ENCODE data around the gene HTRA2.

HTRA2 gene

GRCh38 chr2:74572178-74572925 lies 42.6 kb downstream of the HTRA2 start:
- H3K4me1 ChIP-seq (ENCODE audit: control insufficient read depth, insufficient read depth, low read length), result no peaks in the 10 kb centered on the region

GRCh38 chr2:74573747-74574562 lies 44.2 kb downstream of the HTRA2 start:
- Histone ChIP-seq H3K27me3 (ENCODE audit: control insufficient read depth, insufficient read depth, low read length) (no peaks in the 10 kb centered on the region; the same call in 1 of the 2 replicates), H3K36me3 (ENCODE audit: control insufficient read depth, insufficient read depth, low read length) (no peaks in the 10 kb centered on the region), H3K4me1 (ENCODE audit: control insufficient read depth, insufficient read depth, low read length) (peaks cover 4% of the 10 kb centered on the region; the same call in 1 of the 2 replicates), H3K4me3 (ENCODE audit: low read depth, low read length) (no peak overlapping the region), H3K9me3 (ENCODE audit: control insufficient read depth, insufficient read depth, low read depth, low read length) (no peaks in the 10 kb centered on the region), H3K27ac (ENCODE audit: low read depth, low read length) (no peak overlapping the region), H3K9ac (ENCODE audit: low read length) (no peak overlapping the region)

More at GRCh38 chr2:74572178-74572925, 42.6 kb downstream of the HTRA2 start:
- Histone ChIP-seq H3K4me3 (ENCODE audit: low read depth, low read length) (no peak overlapping the region), H3K9me3 (ENCODE audit: control insufficient read depth, insufficient read depth, low read depth, low read length) (no peaks in the 10 kb centered on the region), H3K36me3 (ENCODE audit: control insufficient read depth, insufficient read depth, low read length) (no peaks in the 10 kb centered on the region), H3K27me3 (ENCODE audit: control insufficient read depth, insufficient read depth, low read length) (peaks cover 3% of the 10 kb centered on the region; the same call in 1 of the 2 replicates), H3K27ac (ENCODE audit: low read depth, low read length) (no peak overlapping the region), H3K9ac (ENCODE audit: low read length) (no peak overlapping the region)

- H3K9me3 ChIP-seq (ENCODE audit: control insufficient read depth, insufficient read depth, low read depth, low read length), result no peaks in the 10 kb centered on the region
- H3K9ac ChIP-seq (ENCODE audit: low read length), result no peak overlapping the region
- H3K36me3 ChIP-seq (ENCODE audit: control insufficient read depth, insufficient read depth, low read length), result no peaks in the 10 kb centered on the region
- H3K27me3 ChIP-seq (ENCODE audit: control insufficient read depth, insufficient read depth, low read length), result no peaks in the 10 kb centered on the region; the same call in 1 of the 2 replicates
- H3K4me1 ChIP-seq (ENCODE audit: control insufficient read depth, insufficient read depth, low read length), result peaks cover 4% of the 10 kb centered on the region; the same call in 1 of the 2 replicates
- H3K27ac ChIP-seq (ENCODE audit: low read depth, low read length), result no peak overlapping the region
- H3K4me3 ChIP-seq (ENCODE audit: low read depth, low read length), result no peak overlapping the region
Measured at GRCh38 chr2:74575320-74575719, 45.6 kb downstream of the HTRA2 start.

- Histone ChIP-seq H3K27ac (ENCODE audit: low read depth, low read length) (no peak overlapping the region), H3K4me3 (ENCODE audit: low read depth, low read length) (no peak overlapping the region), H3K9me3 (ENCODE audit: control insufficient read depth, insufficient read depth, low read depth, low read length) (no peaks in the 10 kb centered on the region), H3K4me1 (ENCODE audit: control insufficient read depth, insufficient read depth, low read length) (peaks cover 4% of the 10 kb centered on the region; the same call in 1 of the 2 replicates), H3K9ac (ENCODE audit: low read length) (no peak overlapping the region), H3K27me3 (ENCODE audit: control insufficient read depth, insufficient read depth, low read length) (no peaks in the 10 kb centered on the region; the same call in 1 of the 2 replicates), H3K36me3 (ENCODE audit: control insufficient read depth, insufficient read depth, low read length) (no peaks in the 10 kb centered on the region)
Measured at GRCh38 chr2:74576211-74576862, 46.6 kb downstream of the HTRA2 start.

GRCh38 chr2:74576863-74577229 lies 47.1 kb downstream of the HTRA2 start:
- Histone ChIP-seq H3K4me3 (ENCODE audit: low read depth, low read length) (no peak overlapping the region), H3K9me3 (ENCODE audit: control insufficient read depth, insufficient read depth, low read depth, low read length) (no peaks in the 10 kb centered on the region), H3K27me3 (ENCODE audit: control insufficient read depth, insufficient read depth, low read length) (no peaks in the 10 kb centered on the region; the same call in 1 of the 2 replicates), H3K9ac (ENCODE audit: low read length) (no peak overlapping the region), H3K36me3 (ENCODE audit: control insufficient read depth, insufficient read depth, low read length) (no peaks in the 10 kb centered on the region), H3K4me1 (ENCODE audit: control insufficient read depth, insufficient read depth, low read length) (peaks cover 4% of the 10 kb centered on the region; the same call in 1 of the 2 replicates), H3K27ac (ENCODE audit: low read depth, low read length) (no peak overlapping the region)

GRCh38 chr2:74577448-74577847 lies 47.7 kb downstream of the HTRA2 start:
- Histone ChIP-seq H3K9ac (ENCODE audit: low read length) (no peak overlapping the region), H3K27me3 (ENCODE audit: control insufficient read depth, insufficient read depth, low read length) (no peaks in the 10 kb centered on the region; the same call in 1 of the 2 replicates), H3K4me1 (ENCODE audit: control insufficient read depth, insufficient read depth, low read length) (peaks cover 4% of the 10 kb centered on the region; the same call in 1 of the 2 replicates), H3K27ac (ENCODE audit: low read depth, low read length) (no peak overlapping the region), H3K4me3 (ENCODE audit: low read depth, low read length) (no peak overlapping the region), H3K36me3 (ENCODE audit: control insufficient read depth, insufficient read depth, low read length) (no peaks in the 10 kb centered on the region), H3K9me3 (ENCODE audit: control insufficient read depth, insufficient read depth, low read depth, low read length) (no peaks in the 10 kb centered on the region)

GRCh38 chr2:74578408-74578807 lies 48.7 kb downstream of the HTRA2 start:
- H3K27ac ChIP-seq (ENCODE audit: low read depth, low read length), result no peak overlapping the region
- H3K9me3 ChIP-seq (ENCODE audit: control insufficient read depth, insufficient read depth, low read depth, low read length), result no peaks in the 10 kb centered on the region
- no peaks in the 10 kb centered on the region for H3K36me3 ChIP-seq (ENCODE audit: control insufficient read depth, insufficient read depth, low read length)
- H3K4me3 ChIP-seq (ENCODE audit: low read depth, low read length), result no peak overlapping the region
- H3K4me1 ChIP-seq (ENCODE audit: control insufficient read depth, insufficient read depth, low read length), result peaks cover 7% of the 10 kb centered on the region; the same call in 1 of the 2 replicates
- H3K9ac ChIP-seq (ENCODE audit: low read length), result no peak overlapping the region
- no peaks in the 10 kb centered on the region; the same call in 1 of the 2 replicates for H3K27me3 ChIP-seq (ENCODE audit: control insufficient read depth, insufficient read depth, low read length)

GRCh38 chr2:74581463-74581862 lies 51.7 kb downstream of the HTRA2 start:
- Histone ChIP-seq H3K9ac (ENCODE audit: low read length) (no peak overlapping the region), H3K9me3 (ENCODE audit: control insufficient read depth, insufficient read depth, low read depth, low read length) (no peaks in the 10 kb centered on the region), H3K36me3 (ENCODE audit: control insufficient read depth, insufficient read depth, low read length) (no peaks in the 10 kb centered on the region), H3K4me1 (ENCODE audit: control insufficient read depth, insufficient read depth, low read length) (peaks cover 20% of the 10 kb centered on the region), H3K27ac (ENCODE audit: low read depth, low read length) (no peak overlapping the region), H3K27me3 (ENCODE audit: control insufficient read depth, insufficient read depth, low read length) (no peaks in the 10 kb centered on the region), H3K4me3 (ENCODE audit: low read depth, low read length) (no peak overlapping the region)

- peaks cover 20% of the 10 kb centered on the region for H3K4me1 ChIP-seq (ENCODE audit: control insufficient read depth, insufficient read depth, low read length)
- no peak overlapping the region for H3K4me3 ChIP-seq (ENCODE audit: low read depth, low read length)
- no peaks in the 10 kb centered on the region for H3K9me3 ChIP-seq (ENCODE audit: control insufficient read depth, insufficient read depth, low read depth, low read length)
- H3K36me3 ChIP-seq (ENCODE audit: control insufficient read depth, insufficient read depth, low read length), result no peaks in the 10 kb centered on the region
- no peak overlapping the region for H3K27ac ChIP-seq (ENCODE audit: low read depth, low read length)
- H3K9ac ChIP-seq (ENCODE audit: low read length), result no peak overlapping the region
- no peaks in the 10 kb centered on the region for H3K27me3 ChIP-seq (ENCODE audit: control insufficient read depth, insufficient read depth, low read length)
Measured at GRCh38 chr2:74582184-74582583, 52.5 kb downstream of the HTRA2 start.
